HG03064 (cell line): ENCODE results near the gene SLMAP.

Experiments
- ATAC-seq: cut with Tn5 transposase; IDR thresholded peaks from one replicate; pipeline ENCODE4 v1.9.1; 2021; ENCODE audit warnings: low read depth; ENCODE audit not compliant: unreplicated experiment

Gene SLMAP

DNA sequence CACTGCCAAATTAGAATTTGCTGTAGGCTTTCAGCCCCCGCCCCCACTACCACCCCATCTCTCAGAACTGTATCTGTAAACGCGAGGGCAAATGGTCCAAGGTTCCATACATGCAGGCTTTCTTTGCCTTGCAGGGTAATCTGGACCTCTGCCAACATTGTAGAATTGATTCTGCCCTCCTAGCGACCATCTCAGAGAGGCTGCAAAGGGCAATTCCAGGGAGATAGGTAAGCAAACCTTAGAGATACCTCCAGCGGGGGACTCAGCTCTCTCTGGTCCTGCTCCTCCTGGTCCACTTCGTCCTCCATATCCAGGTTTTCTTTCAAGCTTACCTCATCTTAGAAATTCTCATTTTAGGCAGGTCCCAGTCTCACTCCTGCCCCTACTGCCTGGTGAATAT, 64.4 kb downstream of the SLMAP start:
- no peak for ATAC-seq

DNA sequence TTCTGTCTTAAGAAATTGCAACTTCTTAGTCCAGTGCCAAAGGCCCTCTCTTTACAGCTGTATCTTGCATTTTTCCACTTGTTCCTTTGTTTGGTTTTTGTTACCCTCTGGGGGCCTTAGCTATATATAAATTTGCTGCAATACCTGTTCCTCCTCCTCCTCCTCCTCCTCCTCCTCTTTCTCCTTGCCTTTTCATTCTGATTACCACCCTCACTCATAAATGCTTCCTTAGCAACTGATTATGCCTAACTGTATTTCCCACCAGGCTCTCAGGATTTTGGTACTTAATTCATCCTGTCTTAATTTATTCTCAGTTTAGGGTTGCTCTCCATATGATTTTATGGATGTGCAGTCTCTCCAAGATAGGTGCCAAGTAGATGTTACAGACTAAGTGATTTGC, 65.7 kb downstream of the SLMAP start:
- no peak for ATAC-seq

DNA sequence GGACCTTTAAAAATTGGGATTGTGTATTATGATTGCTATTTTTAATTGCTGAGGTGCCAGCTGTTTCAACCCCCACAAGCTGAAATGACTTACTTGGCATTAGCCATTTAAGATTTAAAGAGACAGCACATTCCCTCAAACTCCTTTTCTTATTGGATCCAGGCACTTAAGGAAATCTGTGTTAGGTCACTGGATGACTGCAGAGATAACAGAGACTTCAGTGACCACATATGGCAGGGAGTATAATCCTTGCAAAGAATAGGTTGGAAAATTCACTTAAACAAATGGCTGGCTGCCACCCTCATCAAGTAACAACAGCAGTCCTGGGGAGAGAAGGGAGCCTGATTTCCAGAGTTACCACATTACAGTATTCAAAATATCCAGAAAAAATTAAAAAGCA, 66.6 kb downstream of the SLMAP start:
- no peak for ATAC-seq

DNA sequence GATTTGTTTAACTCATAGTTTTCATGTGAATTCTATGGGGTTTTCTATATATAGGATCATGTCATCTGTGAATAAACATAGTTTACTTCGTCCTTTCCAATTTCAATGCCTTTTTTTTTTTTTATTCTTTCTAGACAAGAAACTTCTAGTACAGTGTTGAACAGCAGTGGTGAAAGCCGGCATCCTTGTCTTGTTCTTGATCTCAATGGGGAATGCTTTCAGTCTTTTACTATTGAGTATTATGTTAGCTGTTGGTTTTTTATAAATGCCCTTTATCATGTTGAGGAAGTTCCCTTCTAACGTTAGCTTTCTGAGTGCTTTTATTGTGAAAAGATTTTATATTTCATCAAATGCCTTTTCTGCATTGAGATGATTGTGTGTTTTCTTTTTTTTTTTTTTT, 69.0 kb downstream of the SLMAP start:
- no peak for ATAC-seq

DNA sequence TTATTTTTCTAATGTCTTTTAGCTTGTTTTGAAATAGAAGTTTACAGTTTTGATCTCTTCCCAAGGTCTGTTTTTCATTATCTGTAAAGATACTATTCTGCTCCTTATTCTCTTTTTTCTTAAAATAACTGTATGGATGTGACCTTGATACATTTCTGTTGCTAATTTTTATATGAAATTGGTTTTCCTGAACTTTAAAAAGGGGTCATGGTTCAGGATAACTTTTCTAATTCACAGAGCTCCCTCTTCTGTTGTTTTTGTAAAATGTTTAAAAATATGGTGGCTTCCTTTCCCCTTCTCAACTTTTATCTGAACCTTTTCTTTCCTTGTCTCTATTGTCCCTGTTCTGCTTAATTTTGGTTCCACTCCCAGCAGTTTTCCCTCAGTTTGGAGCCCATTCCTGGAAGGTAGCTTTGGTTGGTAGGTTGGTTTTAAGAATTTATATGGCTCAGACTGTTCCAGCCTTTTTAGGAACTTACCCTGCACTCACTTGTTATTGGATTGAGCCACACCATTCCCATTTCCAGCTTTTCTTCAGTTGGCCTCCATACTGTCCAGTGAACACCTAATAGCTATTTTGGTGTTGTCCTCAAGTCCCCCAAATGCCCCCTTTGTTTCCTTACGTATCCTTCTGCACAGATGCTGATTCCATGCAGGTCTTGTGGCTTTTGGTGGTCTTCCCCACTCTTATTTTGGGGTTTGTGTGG, 70.3 kb downstream of the SLMAP start:
- no peak for ATAC-seq

DNA sequence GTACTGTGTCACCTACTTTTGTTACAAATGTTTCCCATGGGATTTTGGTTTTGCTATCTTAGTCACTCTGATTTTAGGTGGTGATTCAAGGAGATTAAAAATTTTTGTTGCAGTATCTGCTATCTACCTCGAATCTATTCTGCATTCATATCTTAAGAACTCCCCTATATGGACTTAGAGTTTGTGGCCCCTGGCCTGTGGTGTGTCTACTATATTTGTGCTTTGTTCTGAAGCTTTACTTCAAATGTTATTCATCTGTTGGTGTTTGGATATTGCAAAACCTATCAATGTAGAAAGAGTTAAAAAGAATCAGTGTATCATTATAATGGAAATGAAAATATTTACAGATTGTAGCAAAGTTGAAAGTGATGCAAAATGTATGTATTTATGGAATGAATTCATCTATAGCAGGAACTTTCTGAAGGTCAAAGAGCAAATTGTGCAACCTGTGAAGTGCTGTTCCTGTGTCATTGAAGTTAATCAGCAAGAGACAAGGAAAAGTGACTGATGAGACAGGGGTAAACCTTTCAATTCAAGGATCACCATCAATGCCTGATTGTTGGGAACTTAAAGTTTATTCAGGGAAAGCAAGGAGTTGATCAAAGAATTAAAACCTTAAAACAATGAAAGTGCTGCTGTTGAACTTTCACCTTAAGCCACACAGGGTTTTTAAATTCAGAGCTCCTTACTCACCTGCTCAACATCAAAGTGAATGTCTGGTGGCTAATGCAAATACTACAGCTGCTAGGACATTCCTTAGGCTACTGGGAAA, 71.0 kb downstream of the SLMAP start:
- no peak for ATAC-seq

DNA sequence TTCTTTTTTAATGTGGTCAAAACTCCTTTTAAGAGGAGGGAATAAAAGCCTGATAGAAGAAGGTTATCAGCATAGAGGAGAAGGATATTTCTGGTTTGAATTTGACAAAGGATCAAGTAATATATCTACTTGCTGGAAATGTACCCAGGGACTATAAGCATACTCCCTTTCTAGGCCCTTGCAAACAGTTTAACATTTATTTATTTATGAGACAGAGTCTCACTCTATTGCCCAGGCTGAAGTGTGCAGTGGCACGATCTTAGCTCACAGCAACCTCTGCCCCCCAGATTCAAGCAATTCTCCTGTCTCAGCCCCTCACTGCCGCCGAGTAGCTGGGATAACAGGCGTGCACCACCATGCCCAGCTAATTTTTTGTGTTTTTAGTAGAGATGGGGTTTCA, 71.6 kb downstream of the SLMAP start:
- ATAC-seq = no peak

DNA sequence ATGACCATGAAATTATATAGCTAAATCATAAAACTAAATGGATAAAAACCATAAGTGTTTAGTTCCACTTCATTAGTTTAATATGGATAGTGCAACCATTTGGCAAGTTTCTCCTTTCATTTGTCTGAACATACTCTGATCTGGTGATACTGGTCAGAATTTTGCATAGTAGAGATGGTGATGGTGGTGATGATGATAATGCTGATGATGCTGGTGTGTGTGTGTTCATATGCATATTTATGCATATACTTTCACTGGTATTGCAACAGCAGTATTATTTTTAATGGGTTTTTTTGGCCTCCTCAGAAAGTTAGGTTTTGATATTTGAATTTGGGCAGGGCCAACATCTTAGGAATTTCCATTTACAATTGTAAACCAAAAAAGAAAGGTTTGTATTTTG, 76.4 kb downstream of the SLMAP start:
- no peak for ATAC-seq

DNA sequence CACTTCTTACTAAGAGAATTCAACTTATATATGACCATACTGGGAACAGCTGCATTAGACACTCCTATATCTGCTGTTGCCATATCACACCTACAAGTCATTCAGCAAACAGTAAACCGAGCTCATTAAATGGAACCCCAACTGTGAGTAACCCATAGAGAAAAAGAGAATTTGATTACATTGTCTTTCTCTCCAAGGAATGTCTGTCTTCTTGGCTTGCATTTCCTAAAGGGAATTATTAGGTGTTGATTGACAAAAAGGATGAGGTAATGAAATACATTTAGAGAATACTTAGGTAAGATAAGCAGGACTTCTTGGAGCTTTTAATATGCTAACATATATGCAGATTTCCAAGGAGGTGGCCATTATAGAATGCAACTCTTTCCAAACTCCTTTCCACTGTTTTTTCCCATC, 76.8 kb downstream of the SLMAP start:
- no peak for ATAC-seq

DNA sequence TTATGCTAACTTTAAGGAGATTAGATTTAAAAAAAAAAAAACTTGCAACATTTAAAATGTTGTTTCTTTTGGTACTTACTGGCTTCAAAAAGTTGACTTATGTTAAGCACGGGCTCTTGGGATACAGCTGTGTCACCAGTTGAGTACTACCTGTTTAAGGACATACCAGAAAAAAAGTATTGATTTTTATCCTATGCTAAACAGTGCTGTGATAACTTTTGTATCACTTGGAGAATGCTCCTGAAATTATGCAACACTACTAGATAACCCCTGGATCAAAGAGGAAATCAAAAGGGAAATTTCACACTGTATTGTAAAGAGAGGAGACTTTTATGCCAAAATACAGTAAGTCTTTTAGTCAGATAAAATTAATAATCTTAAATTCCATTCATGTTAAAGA, 77.7 kb downstream of the SLMAP start:
- ATAC-seq = no peak

DNA sequence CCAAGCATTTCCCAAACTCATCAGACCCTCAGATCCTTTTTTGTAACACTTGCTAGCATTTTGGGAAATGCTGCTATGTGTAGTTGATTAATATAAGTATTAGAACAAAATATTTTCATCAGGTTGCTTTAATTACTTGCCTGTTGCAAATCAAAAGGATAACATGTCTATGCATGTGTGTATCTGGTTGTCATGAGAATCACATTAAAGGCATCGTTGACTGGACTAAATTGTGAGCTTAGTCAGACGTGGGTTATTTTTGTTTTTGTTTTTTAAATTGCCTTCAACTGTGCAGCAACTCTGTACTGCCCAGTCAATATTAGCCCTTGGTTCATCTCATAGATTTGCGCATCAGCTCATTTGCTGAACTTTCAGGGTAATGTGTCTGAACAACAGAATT, 81.6 kb downstream of the SLMAP start:
- no peak for ATAC-seq

DNA sequence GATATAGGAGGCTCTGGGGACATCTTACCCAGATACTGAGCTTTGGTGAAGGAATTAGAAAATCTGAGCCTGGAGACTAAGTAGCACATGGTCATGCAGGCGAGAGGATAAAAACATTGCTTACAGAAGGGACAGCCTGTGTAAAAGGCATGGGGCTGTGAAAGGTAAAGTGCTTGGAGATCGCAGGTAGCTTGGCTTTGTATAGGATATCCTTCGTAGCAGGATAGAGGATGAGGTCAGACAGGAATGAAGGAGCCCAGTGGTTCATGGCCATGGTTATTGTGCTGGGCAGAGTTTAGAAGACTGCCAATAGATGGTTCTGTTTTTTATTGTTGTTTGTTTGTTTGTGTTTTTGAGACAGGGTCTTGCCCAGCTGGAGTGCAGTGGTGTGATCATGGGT, 82.5 kb downstream of the SLMAP start:
- ATAC-seq = no peak

DNA sequence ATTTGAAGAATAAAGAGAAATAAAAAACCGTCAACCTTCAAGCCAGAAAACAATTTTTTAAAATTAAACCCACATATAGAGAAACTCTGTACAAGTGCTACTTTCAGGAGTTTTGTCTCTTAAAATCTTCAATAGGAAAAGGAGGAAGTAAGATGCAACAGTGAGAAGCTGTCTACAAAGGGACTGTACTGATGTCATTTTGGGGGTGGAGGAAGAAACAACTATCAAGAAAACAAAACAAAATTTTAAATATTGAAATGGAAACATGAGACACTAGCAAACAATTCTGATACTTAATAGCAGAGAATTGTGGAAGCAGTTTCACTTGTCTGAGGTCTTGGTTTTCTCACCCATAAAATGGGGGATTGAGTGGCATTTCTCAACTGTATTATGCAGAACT, 84.4 kb downstream of the SLMAP start:
- no peak for ATAC-seq

DNA sequence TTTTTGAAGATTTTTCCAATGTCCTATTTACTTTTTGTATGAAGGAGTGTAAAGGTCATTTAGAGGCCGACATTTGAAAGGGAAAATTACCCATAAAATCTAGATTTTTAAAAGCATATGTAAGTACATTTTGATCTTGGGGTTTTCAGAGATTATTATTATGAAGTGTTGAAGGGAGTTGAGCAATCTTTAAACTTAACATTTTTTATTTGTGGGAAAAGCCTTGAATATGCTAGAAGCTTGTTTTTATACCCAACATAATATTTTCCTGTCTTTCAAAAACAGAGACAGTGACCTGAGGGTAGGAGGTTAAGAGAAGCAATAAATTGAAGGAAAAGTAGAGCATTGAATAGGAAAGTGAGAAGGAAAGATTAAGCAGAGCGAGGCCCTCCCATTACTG, 85.7 kb downstream of the SLMAP start:
- no peak for ATAC-seq

DNA sequence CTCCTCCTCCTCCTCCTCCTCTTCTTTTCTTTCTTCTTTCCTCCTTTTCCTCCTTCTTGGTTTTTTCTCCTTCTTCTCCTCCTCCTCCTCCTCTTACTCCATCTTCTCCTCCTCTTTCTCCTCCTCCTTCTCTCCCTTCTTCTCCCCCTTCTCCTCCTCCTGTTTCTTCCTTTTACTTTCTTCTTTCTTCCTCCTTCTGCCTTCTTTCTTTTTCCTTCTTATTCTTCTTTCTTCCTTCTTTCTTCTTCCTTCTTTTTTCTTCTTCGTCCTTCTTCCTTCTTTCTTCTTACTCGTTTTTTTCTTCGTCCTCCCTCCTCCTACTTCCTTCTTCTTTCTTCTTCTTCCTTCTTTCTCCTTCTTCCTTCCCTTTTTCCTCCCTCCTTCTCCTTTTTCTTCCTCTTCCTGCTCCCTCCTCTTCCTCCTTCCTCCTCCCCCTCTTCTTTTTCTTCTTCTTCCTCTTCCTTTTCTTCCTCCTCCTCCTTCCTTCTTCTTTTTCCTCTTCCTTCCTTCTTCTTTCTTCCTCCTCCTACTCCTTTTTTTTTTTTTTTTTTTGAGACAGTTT, 92.1 kb downstream of the SLMAP start:
- no peak for ATAC-seq

DNA sequence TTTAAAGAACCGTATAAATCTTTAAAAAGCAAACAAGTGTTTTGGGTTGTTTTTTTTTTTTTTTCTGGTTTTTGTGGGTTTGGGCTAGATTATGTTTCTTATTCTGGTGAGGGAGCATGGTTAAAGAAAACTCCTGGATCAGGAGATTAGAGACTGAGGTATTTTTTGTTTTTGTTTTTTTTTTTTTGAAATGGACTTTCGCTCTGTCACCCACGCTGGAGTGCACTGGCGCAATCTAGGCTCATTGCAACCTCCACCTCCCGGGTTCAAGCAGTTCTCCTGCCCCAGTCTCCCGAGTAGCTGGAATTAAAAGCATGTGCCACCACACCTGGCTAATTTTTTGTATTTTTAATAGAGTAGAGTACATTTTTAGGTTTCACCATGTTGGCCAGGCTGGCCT, 95.2 kb downstream of the SLMAP start:
- ATAC-seq = no peak

DNA sequence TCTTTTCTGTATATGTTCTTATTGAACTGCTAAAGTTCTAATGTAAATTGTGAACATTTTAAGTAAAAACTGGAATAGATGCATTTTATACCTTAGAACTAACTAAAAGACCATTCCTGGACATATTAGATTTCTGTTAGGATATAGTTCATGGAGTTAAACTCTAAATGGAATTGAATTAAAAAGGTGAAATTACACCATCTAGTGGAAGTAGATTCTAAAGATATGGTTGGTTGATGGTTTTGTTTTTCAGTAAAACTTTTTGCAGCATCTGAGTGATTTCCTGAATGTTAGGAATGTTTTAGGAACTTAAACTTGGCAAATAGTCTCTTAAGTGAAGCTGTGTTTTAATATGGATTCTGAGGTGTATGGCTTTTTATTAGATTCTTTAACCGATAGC, 96.8 kb downstream of the SLMAP start:
- no peak for ATAC-seq

DNA sequence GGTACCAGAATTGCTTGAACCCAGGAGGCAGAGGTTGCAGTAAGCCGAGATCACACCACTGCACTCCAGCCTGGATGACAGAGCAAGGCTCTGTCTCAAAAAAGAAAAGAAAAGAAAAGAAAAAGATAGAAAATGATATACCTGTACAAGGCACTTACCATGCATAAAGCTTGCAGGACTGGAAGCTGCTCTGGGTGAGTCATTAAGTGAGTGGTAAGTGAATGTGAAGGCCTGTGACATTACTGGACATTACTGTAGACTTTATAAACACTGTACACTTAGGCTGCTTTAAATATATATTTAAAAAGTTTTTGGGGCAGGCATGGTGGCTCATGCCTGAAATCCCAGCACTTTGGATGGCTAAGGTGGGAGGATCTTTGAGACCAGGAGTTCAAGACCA, 99.2 kb downstream of the SLMAP start:
- no peak for ATAC-seq

DNA sequence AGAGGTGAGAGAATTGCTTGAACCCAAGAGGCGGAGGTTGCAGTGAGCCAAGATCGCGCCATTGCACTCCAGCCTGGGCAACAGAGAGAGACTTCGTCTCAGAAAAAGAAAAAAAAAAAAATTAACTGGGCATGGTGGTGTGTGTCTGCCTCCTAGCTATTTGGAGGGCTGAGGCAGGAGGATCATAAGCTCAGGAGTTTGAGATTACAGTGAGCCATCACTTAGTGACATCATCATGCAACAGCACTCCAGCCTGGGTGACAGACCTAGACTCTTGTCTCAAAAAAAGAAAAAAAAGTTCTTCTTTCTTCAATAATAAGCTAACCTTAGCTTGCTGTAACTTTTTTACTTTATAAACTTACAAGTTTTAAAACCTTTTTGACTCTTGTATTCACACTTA, 99.8 kb downstream of the SLMAP start:
- no peak for ATAC-seq

DNA sequence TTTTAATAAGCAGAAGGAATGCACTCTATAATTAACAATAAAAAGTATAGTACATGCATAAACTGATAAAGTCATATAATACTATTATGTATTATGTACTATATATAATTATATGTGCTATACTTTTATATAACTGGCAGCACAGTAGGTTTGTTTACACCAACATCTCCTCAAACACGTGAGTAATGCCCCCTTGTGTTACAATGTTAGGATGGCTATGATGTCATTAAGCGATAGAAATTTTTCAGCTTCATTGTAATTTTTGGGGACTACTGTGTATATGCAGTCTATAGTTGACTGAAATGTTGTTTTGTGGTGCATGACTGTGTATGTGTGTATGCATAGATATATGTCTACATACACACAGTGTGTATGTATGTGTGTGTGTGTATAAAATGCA, 100.6 kb downstream of the SLMAP start:
- ATAC-seq = no peak

DNA sequence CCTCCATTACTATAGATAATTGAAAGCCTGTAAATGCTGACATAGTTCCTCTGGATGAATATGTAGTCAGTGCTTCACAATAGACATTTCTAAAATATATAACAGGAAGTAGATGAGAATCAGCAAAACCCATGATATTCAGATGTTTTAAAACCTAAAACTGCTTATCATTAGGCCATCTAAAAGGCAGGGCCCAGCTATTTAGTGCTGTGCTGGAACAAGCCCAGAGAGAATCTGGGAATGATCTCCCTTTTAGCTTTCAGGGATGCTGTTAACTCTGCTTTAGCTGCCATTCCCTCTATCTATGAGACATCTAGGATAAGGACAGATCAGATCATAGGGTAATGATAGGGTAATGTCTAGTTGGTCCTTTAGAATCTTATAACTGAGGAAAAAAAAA, 106.8 kb downstream of the SLMAP start:
- no peak for ATAC-seq

DNA sequence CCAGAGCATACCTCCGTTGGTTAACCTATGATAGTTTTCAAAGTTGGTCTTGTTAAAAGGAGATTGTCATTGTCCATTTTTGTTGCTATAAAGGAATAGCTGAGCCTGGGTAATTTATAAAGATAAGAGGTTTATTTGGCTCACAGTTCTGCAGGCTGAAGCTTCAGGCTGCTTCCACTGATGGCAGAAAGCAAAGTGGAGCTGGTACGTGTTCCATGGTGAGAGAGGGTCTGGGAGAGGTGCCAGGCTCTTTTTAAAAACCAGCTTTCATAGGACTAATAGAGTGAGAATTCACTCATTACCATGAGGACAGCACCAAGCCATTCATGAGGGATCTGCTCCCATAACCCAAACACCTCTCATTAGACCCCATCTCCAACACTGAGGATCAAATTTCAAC, 107.3 kb downstream of the SLMAP start:
- no peak for ATAC-seq
